Neuronal stem cell (in vitro differentiated cells): Measurements from ENCODE around the gene SMCO3.

ENCODE experiments used
- DNase-seq: peaks from one replicate; pipeline ENCODE4 v3.0.0-alpha.2; 2013; ENCODE audit warnings: low spot score
- H2AFZ ChIP-seq: one replicate; pipeline ENCODE4 v1.6.1; 2013; ENCODE audit warnings: mild to moderate bottlenecking, low read length, inconsistent platforms
- H2AK5ac ChIP-seq: 2 replicates; pipeline ENCODE4 v1.6.1; 2013; ENCODE audit warnings: low read depth, mild to moderate bottlenecking, inconsistent platforms, low read length, moderate library complexity, mixed read lengths
- H2BK120ac ChIP-seq: 2 replicates; pipeline ENCODE4 v1.6.1; 2013; ENCODE audit warnings: low read depth, mild to moderate bottlenecking, inconsistent platforms, low read length, moderate library complexity, mixed read lengths
- H2BK12ac ChIP-seq: one replicate; pipeline ENCODE4 v1.6.1; 2013; ENCODE audit warnings: low read length, inconsistent platforms
- H2BK15ac ChIP-seq: 2 replicates; pipeline ENCODE4 v1.6.1; 2013; ENCODE audit warnings: mild to moderate bottlenecking, low read length, inconsistent platforms, mixed read lengths
- H2BK5ac ChIP-seq: one replicate; pipeline ENCODE4 v1.6.1; 2013; ENCODE audit warnings: inconsistent platforms, mild to moderate bottlenecking, low read length, moderate library complexity
- H3K14ac ChIP-seq: one replicate; pipeline ENCODE4 v1.6.1; 2013; ENCODE audit warnings: low read length, inconsistent platforms
- H3K18ac ChIP-seq: 2 replicates; pipeline ENCODE4 v1.6.1; 2013; ENCODE audit warnings: low read length, inconsistent platforms
- H3K23ac ChIP-seq: 2 replicates; pipeline ENCODE4 v1.6.1; 2013; ENCODE audit warnings: low read depth, mild to moderate bottlenecking, mixed read lengths, low read length, inconsistent platforms; ENCODE audit not compliant: poor library complexity
- H3K27ac ChIP-seq: replicated peaks from 3 replicates; pipeline ENCODE4 v1.5.1; 2013; ENCODE audit warnings: low read length, inconsistent platforms
- H3K27me3 ChIP-seq, 3 experiments: 2 replicates each; pipeline ENCODE4 v1.6.1; 2013; ENCODE audit warnings: low read length in 3 of 3, mild to moderate bottlenecking in 2 of 3, inconsistent platforms in 1 of 3, low read depth in 1 of 3, mixed read lengths in 1 of 3, moderate library complexity in 1 of 3; ENCODE audit not compliant: control insufficient read depth in 3 of 3, insufficient read depth in 3 of 3
- H3K36me3 ChIP-seq, 2 donors: replicated peaks in 1 of 2; 2 replicates each; pipeline ENCODE4 v1.6.1; 2013; ENCODE audit warnings: low read length in 2 of 2; ENCODE audit not compliant: control insufficient read depth in 2 of 2, insufficient read depth in 2 of 2
- H3K4ac ChIP-seq: 2 replicates; pipeline ENCODE4 v1.6.1; 2013; ENCODE audit warnings: inconsistent platforms, mild to moderate bottlenecking, low read length, moderate library complexity
- H3K4me1 ChIP-seq, 2 donors: 1 replicate in 1 of 2; 2 replicates in 1 of 2; pipeline ENCODE4 v1.6.1; 2013; ENCODE audit warnings: low read length in 2 of 2, low read depth in 1 of 2; ENCODE audit not compliant: control insufficient read depth in 2 of 2, insufficient read depth in 1 of 2
- H3K4me2 ChIP-seq: one replicate; pipeline ENCODE4 v1.6.1; 2013; ENCODE audit warnings: mild to moderate bottlenecking, low read length, inconsistent platforms; ENCODE audit not compliant: insufficient read depth, poor library complexity, severe bottlenecking
- H3K4me3 ChIP-seq, 2 donors: 2 replicates each; pipeline ENCODE4 v1.5.1; 2013; ENCODE audit warnings: low read length in 2 of 2, mild to moderate bottlenecking in 2 of 2, inconsistent platforms in 1 of 2, moderate library complexity in 1 of 2
- H3K79me1 ChIP-seq: one replicate; pipeline ENCODE4 v1.6.1; 2013; ENCODE audit warnings: low read depth, mild to moderate bottlenecking, inconsistent platforms, low read length, moderate library complexity
- H3K9ac ChIP-seq: one replicate; pipeline ENCODE4 v1.6.1; 2013; ENCODE audit warnings: mild to moderate bottlenecking, low read depth, low read length, inconsistent platforms; ENCODE audit not compliant: poor library complexity
- H3K9me3 ChIP-seq, 2 donors: replicated peaks in 1 of 2; 2 replicates each; pipeline versions ENCODE3 to v1.6.1; 2013; ENCODE audit warnings: low read length in 2 of 2, mild to moderate bottlenecking in 2 of 2, inconsistent platforms in 1 of 2, low read depth in 1 of 2, mixed read lengths in 1 of 2, moderate library complexity in 1 of 2; ENCODE audit not compliant: control insufficient read depth in 2 of 2, insufficient read depth in 1 of 2
- H4K8ac ChIP-seq: one replicate; pipeline ENCODE4 v1.6.1; 2013; ENCODE audit warnings: low read depth, mild to moderate bottlenecking, inconsistent platforms, low read length, moderate library complexity
- H4K91ac ChIP-seq: one replicate; pipeline ENCODE4 v1.6.1; 2013; ENCODE audit warnings: low read length, low read depth, mild to moderate bottlenecking, inconsistent platforms; ENCODE audit not compliant: poor library complexity
- WGBS, 2 donors: extraction: QIAGEN DNeasy Blood & Tissue Kit; methylation state at CpG; one replicate each; pipeline ENCODE4 v1.1.7; 2013; ENCODE audit warnings: missing lambda C conversion rate in 2 of 2, mixed read lengths in 1 of 2; ENCODE audit not compliant: insufficient read length in 2 of 2, insufficient replicate concordance in 1 of 2; ENCODE audit errors: extremely low coverage in 2 of 2; 5-methylcytosine and 5-hydroxymethylcytosine counted together

SMCO3 gene

GRCh38 chr12:14843425-14843887 lies 29.5 kb upstream of the SMCO3 start, which contains the start of gene ART4:
TSS of gene ART4 (minus strand) at chr12:14843526. CDS start at chr12:14843113, 413 bp downstream.
- H3K23ac ChIP-seq, result no peak within 1 kb of the TSS
- H2BK5ac ChIP-seq, result no peak within 1 kb of the TSS
- peaks cover 0 to 2% of the 10 kb centered on the region in 2 donors for H3K4me1 ChIP-seq
- H3K4ac ChIP-seq, result no peak within 1 kb of the TSS
- H3K9me3 ChIP-seq, result peaks cover 0 to 4% of the 10 kb centered on the region in 2 donors
- no peak within 1 kb of the TSS for H3K4me3 ChIP-seq
- no peak for DNase-seq
- H3K36me3 ChIP-seq, result no peaks in the 10 kb centered on the region
- H3K14ac ChIP-seq, result no peak within 1 kb of the TSS
- no peak within 1 kb of the TSS for H3K18ac ChIP-seq
- H2BK120ac ChIP-seq, result no peak within 1 kb of the TSS
- H2BK15ac ChIP-seq, result no peak within 1 kb of the TSS
- H3K27me3 ChIP-seq, result no peaks in the 10 kb centered on the region
- H3K9ac ChIP-seq, result no peak within 1 kb of the TSS
- H2AK5ac ChIP-seq, result no peak within 1 kb of the TSS
- no peak within 1 kb of the TSS for H3K27ac ChIP-seq
- H3K79me1 ChIP-seq, result no peaks in the 10 kb centered on the region
- H3K4me2 ChIP-seq, result no peak within 1 kb of the TSS
- H2AFZ ChIP-seq, result no peak within 1 kb of the TSS
- H4K8ac ChIP-seq, result no peak within 1 kb of the TSS
- H2BK12ac ChIP-seq, result no peak within 1 kb of the TSS
- no CpG with 5 or more reads among the region's 10 CpGs for WGBS, 2 donors
- no peak within 1 kb of the TSS for H4K91ac ChIP-seq

GRCh38 chr12:14842315-14842714 lies 28.3 kb upstream of the SMCO3 start:
- no peak for DNase-seq
- no peak overlapping the region for H3K9ac ChIP-seq
- no peak overlapping the region for H4K8ac ChIP-seq
- no peaks in the 10 kb centered on the region for H3K27me3 ChIP-seq
- no peak overlapping the region for H2AK5ac ChIP-seq
- H3K23ac ChIP-seq, result no peak overlapping the region
- no peak overlapping the region for H2BK5ac ChIP-seq
- no peak overlapping the region for H2AFZ ChIP-seq
- H3K18ac ChIP-seq, result no peak overlapping the region
- peaks cover 0 to 4% of the 10 kb centered on the region in 2 donors for H3K9me3 ChIP-seq
- no peak overlapping the region for H3K4me3 ChIP-seq
- no peak overlapping the region for H3K4ac ChIP-seq
- no peak overlapping the region for H3K4me2 ChIP-seq
- H3K27ac ChIP-seq, result no peak overlapping the region
- H3K36me3 ChIP-seq, result no peaks in the 10 kb centered on the region
- H4K91ac ChIP-seq, result no peak overlapping the region
- H2BK12ac ChIP-seq, result no peak overlapping the region
- no peak overlapping the region for H2BK120ac ChIP-seq
- WGBS, 2 donors, result no CpG with 5 or more reads among the region's 3 CpGs
- H2BK15ac ChIP-seq, result no peak overlapping the region
- H3K79me1 ChIP-seq, result no peaks in the 10 kb centered on the region
- no peak overlapping the region for H3K14ac ChIP-seq
- H3K4me1 ChIP-seq, result peaks cover 0 to 2% of the 10 kb centered on the region in 2 donors

- no peaks in the 10 kb centered on the region for H3K79me1 ChIP-seq
- H3K4me3 ChIP-seq, result no peak overlapping the region
- H3K18ac ChIP-seq, result no peak overlapping the region
- H3K36me3 ChIP-seq, result no peaks in the 10 kb centered on the region
- no peak overlapping the region for H2AK5ac ChIP-seq
- peaks cover 0 to 4% of the 10 kb centered on the region in 2 donors for H3K9me3 ChIP-seq
- no peak overlapping the region for H2BK12ac ChIP-seq
- no peak overlapping the region for H3K23ac ChIP-seq
- H3K27me3 ChIP-seq, result no peaks in the 10 kb centered on the region
- no peak overlapping the region for H2BK120ac ChIP-seq
- H2BK15ac ChIP-seq, result no peak overlapping the region
- H3K9ac ChIP-seq, result no peak overlapping the region
- no peak overlapping the region for H2BK5ac ChIP-seq
- no peak overlapping the region for H4K8ac ChIP-seq
- DNase-seq, result no peak
- no peak overlapping the region for H2AFZ ChIP-seq
- no peak overlapping the region for H3K4me2 ChIP-seq
- WGBS, 2 donors, result no CpG with 5 or more reads among the region's 3 CpGs
- H3K27ac ChIP-seq, result no peak overlapping the region
- no peak overlapping the region for H3K4ac ChIP-seq
- no peak overlapping the region for H4K91ac ChIP-seq
- peaks cover 0 to 2% of the 10 kb centered on the region in 2 donors for H3K4me1 ChIP-seq
- H3K14ac ChIP-seq, result no peak overlapping the region
Measured at GRCh38 chr12:14841761-14842160, 27.8 kb upstream of the SMCO3 start.

- H3K18ac ChIP-seq, result no peak overlapping the region
- no peak overlapping the region for H2BK120ac ChIP-seq
- no peak overlapping the region for H3K27ac ChIP-seq
- H3K79me1 ChIP-seq, result no peaks in the 10 kb centered on the region
- H2BK5ac ChIP-seq, result no peak overlapping the region
- H2AK5ac ChIP-seq, result no peak overlapping the region
- no peak overlapping the region for H4K8ac ChIP-seq
- no peak for DNase-seq
- no peak overlapping the region for H2BK12ac ChIP-seq
- H3K4ac ChIP-seq, result no peak overlapping the region
- H4K91ac ChIP-seq, result no peak overlapping the region
- peaks cover 0 to 4% of the 10 kb centered on the region in 2 donors for H3K9me3 ChIP-seq
- no peaks in the 10 kb centered on the region for H3K36me3 ChIP-seq
- WGBS, 2 donors, result no CpG with 5 or more reads among the region's 4 CpGs
- no peak overlapping the region for H3K4me3 ChIP-seq
- H3K4me1 ChIP-seq, result peaks cover 0 to 2% of the 10 kb centered on the region in 2 donors
- no peak overlapping the region for H2BK15ac ChIP-seq
- no peak overlapping the region for H3K9ac ChIP-seq
- no peak overlapping the region for H2AFZ ChIP-seq
- no peak overlapping the region for H3K4me2 ChIP-seq
- no peak overlapping the region for H3K14ac ChIP-seq
- H3K27me3 ChIP-seq, result no peaks in the 10 kb centered on the region
- no peak overlapping the region for H3K23ac ChIP-seq
Measured at GRCh38 chr12:14840616-14841015, 26.6 kb upstream of the SMCO3 start.
